HG02840 (cell line): ENCODE data around the gene CXCL11.
"Not testable (repeated sequence)": the region's sequence is repeated elsewhere in the genome, so short reads cannot be mapped to it uniquely, and the experiment has no call there.

Source experiments
- ATAC-seq: cut with Tn5 transposase; IDR thresholded peaks from one replicate; pipeline ENCODE4 v1.9.1; 2021; ENCODE audit warnings: mild to moderate bottlenecking, moderate library complexity, moderate number of reproducible peaks; ENCODE audit not compliant: unreplicated experiment, low FRiP score

CXCL11 gene

GRCh38 chr4:76035799-76036380 lies at the start of gene CXCL11:
CXCL11 (minus strand) TSS chr4:76036070; CDS start chr4:76035987, 83 bp downstream.
- ATAC-seq = no peak

GRCh38 chr4:76084542-76084941 lies 48.7 kb upstream of the CXCL11 start:
- ATAC-seq = no peak

- ATAC-seq = no peak
These were observed 47.6 kb upstream of the CXCL11 start for GRCh38 chr4:76083386-76083988.

- no peak for ATAC-seq
These were observed 42.3 kb upstream of the CXCL11 start for GRCh38 chr4:76078033-76078613.

- no peak for ATAC-seq
These were observed 39.2 kb upstream of the CXCL11 start for GRCh38 chr4:76074993-76075600.

GRCh38 chr4:76074468-76074867 lies 38.6 kb upstream of the CXCL11 start, which contains the start of gene ART3:
ART3 (plus strand) TSS chr4:76074709; CDS start chr4:76075890, 1,181 bp downstream.
- ATAC-seq = no peak

- no peak for ATAC-seq
These were observed 36.9 kb upstream of the CXCL11 start for GRCh38 chr4:76072760-76073159.

- ATAC-seq = peak; percentile 63
These were observed 31.9 kb upstream of the CXCL11 start for GRCh38 chr4:76067652-76068286.

- ATAC-seq = no peak
These were observed 30.7 kb upstream of the CXCL11 start for GRCh38 chr4:76066546-76066945.

- ATAC-seq = no peak
These were observed 26.1 kb upstream of the CXCL11 start for GRCh38 chr4:76061982-76062381.

- ATAC-seq = no peak
These were observed 25.6 kb upstream of the CXCL11 start for GRCh38 chr4:76061421-76061820.

GRCh38 chr4:76060506-76060905 lies 24.6 kb upstream of the CXCL11 start:
- ATAC-seq = no peak

- no peak for ATAC-seq
These were observed 23.9 kb upstream of the CXCL11 start for GRCh38 chr4:76059750-76060149.

GRCh38 chr4:76058888-76059426 lies 23.1 kb upstream of the CXCL11 start:
- ATAC-seq = no peak

- peak; percentile 51 for ATAC-seq
These were observed 22.4 kb upstream of the CXCL11 start for GRCh38 chr4:76058302-76058701.

GRCh38 chr4:76055421-76055820 lies 19.6 kb upstream of the CXCL11 start:
- ATAC-seq = no peak

GRCh38 chr4:76055016-76055415 lies 19.1 kb upstream of the CXCL11 start:
- ATAC-seq = peak; percentile 96

- ATAC-seq = no peak
These were observed 17.9 kb upstream of the CXCL11 start for GRCh38 chr4:76053730-76054129.

GRCh38 chr4:76050560-76051050 lies 14.7 kb upstream of the CXCL11 start:
- ATAC-seq = not testable (repeated sequence)

GRCh38 chr4:76049860-76050416 lies 14.1 kb upstream of the CXCL11 start:
- ATAC-seq = not testable (repeated sequence)
